SJSA1 (cell line): ENCODE data around the gene NUDT4B. TPM values are rescaled to one million over a fixed set of nuclear protein-coding genes. Genes with fewer than 3 reads are reported as not detected.
"Not testable (repeated sequence)": the region's sequence is repeated elsewhere in the genome, so short reads cannot be mapped to it uniquely, and the experiment has no call there.

ENCODE experiments used
- DNase-seq, 2 experiments: peaks; one replicate each; pipeline ENCODE4 v3.0.0-alpha.2; 2015 to 2020; ENCODE audit warnings: low spot score in 2 of 2, low read depth in 1 of 2
- H3K27ac ChIP-seq: fragments of 250-450 bp; sonication (Bioruptor Pico); 2 replicates; pipeline ENCODE4 v1.5.1; 2020; ENCODE audit warnings: mild to moderate bottlenecking, moderate library complexity
- H3K27me3 ChIP-seq: fragments of 250-450 bp; sonication (Bioruptor Pico); replicated peaks from 2 replicates; pipeline ENCODE4 v1.5.1; 2020; ENCODE audit warnings: mild to moderate bottlenecking, moderate library complexity
- H3K36me3 ChIP-seq: fragments of 250-450 bp; sonication (Bioruptor Pico); 2 replicates; pipeline ENCODE4 v1.5.1; 2020; ENCODE audit warnings: mild to moderate bottlenecking
- H3K4me1 ChIP-seq: fragments of 250-450 bp; sonication (Bioruptor Pico); replicated peaks from 2 replicates; pipeline ENCODE4 v1.6.1; 2021; ENCODE audit warnings: mild to moderate bottlenecking
- H3K4me3 ChIP-seq: fragments of 250-450 bp; sonication (Bioruptor Pico); 2 replicates; pipeline ENCODE4 v1.5.1; 2020; ENCODE audit warnings: mild to moderate bottlenecking
- H3K9me3 ChIP-seq: fragments of 250-450 bp; sonication (Bioruptor Pico); replicated peaks from 2 replicates; pipeline ENCODE4 v1.5.1; 2020; ENCODE audit warnings: mild to moderate bottlenecking
- total RNA-seq: library from RNA; depleted of rRNA; stranded (reverse); fragments of >200 nt; shearing (Covaris generic); gene quantifications from 2 replicates; pipeline ENCODE4 v1.2.3, GENCODE V29; 2014; rRNA removed

Gene NUDT4B
- total RNA-seq = 8.8 and 19.5 TPM in 2 replicates

GRCh38 chr1:148748563-148749334, at the start of gene NUDT4B:
Gene NUDT4B, plus strand, starts transcription at chr1:148748774. Its CDS starts 179 bp downstream, at chr1:148748953.
- DNase-seq, H3K36me3 ChIP-seq, H3K4me1 ChIP-seq, H3K27me3 ChIP-seq, H3K9me3 ChIP-seq, H3K27ac ChIP-seq, H3K4me3 ChIP-seq: not testable (repeated sequence)

- not testable (repeated sequence) for H3K36me3 ChIP-seq, H3K27ac ChIP-seq, H3K9me3 ChIP-seq, H3K4me1 ChIP-seq, H3K4me3 ChIP-seq, H3K27me3 ChIP-seq, DNase-seq
These were observed 49.2 kb upstream of the NUDT4B start for GRCh38 chr1:148699357-148699756.

GRCh38 chr1:148702242-148702641, 46.3 kb upstream of the NUDT4B start:
- not testable (repeated sequence) for H3K9me3 ChIP-seq, H3K36me3 ChIP-seq, H3K27me3 ChIP-seq, H3K27ac ChIP-seq, H3K4me3 ChIP-seq, H3K4me1 ChIP-seq, DNase-seq

GRCh38 chr1:148703973-148704591, 44.5 kb upstream of the NUDT4B start:
- not testable (repeated sequence) for H3K27me3 ChIP-seq, H3K9me3 ChIP-seq, H3K4me3 ChIP-seq, H3K27ac ChIP-seq, DNase-seq, H3K36me3 ChIP-seq, H3K4me1 ChIP-seq

GRCh38 chr1:148705316-148705948, 43.1 kb upstream of the NUDT4B start:
- not testable (repeated sequence) for H3K27ac ChIP-seq, H3K4me3 ChIP-seq, H3K9me3 ChIP-seq, H3K27me3 ChIP-seq, H3K4me1 ChIP-seq, DNase-seq, H3K36me3 ChIP-seq

- not testable (repeated sequence) for H3K4me3 ChIP-seq, DNase-seq
These were observed 39.7 kb upstream of the NUDT4B start for GRCh38 chr1:148708779-148709333.

GRCh38 chr1:148710772-148711523, 37.6 kb upstream of the NUDT4B start:
- not testable (repeated sequence) for H3K27ac ChIP-seq, H3K27me3 ChIP-seq, H3K36me3 ChIP-seq, H3K9me3 ChIP-seq, H3K4me3 ChIP-seq, DNase-seq, H3K4me1 ChIP-seq

More at GRCh38 chr1:148708779-148709333, 39.7 kb upstream of the NUDT4B start:
- not testable (repeated sequence) for H3K27me3 ChIP-seq, H3K27ac ChIP-seq, H3K4me1 ChIP-seq, H3K9me3 ChIP-seq, H3K36me3 ChIP-seq

- H3K4me1 ChIP-seq, H3K9me3 ChIP-seq, H3K4me3 ChIP-seq, H3K36me3 ChIP-seq, DNase-seq, H3K27ac ChIP-seq, H3K27me3 ChIP-seq: not testable (repeated sequence)
These were observed 36.2 kb upstream of the NUDT4B start for GRCh38 chr1:148712353-148712752.

GRCh38 chr1:148715518-148715917, 33.1 kb upstream of the NUDT4B start:
- not testable (repeated sequence) for H3K27me3 ChIP-seq, H3K27ac ChIP-seq, H3K4me3 ChIP-seq, H3K9me3 ChIP-seq, H3K36me3 ChIP-seq, H3K4me1 ChIP-seq, DNase-seq

GRCh38 chr1:148716966-148717520, 31.5 kb upstream of the NUDT4B start:
- H3K36me3 ChIP-seq, H3K4me3 ChIP-seq, DNase-seq, H3K27me3 ChIP-seq, H3K4me1 ChIP-seq, H3K9me3 ChIP-seq, H3K27ac ChIP-seq: not testable (repeated sequence)

- not testable (repeated sequence) for H3K9me3 ChIP-seq, H3K4me3 ChIP-seq, H3K27ac ChIP-seq, H3K4me1 ChIP-seq, H3K36me3 ChIP-seq, H3K27me3 ChIP-seq, DNase-seq
These were observed 27.7 kb upstream of the NUDT4B start for GRCh38 chr1:148720918-148721317.

GRCh38 chr1:148722758-148723157, 25.8 kb upstream of the NUDT4B start:
- H3K9me3 ChIP-seq, H3K27me3 ChIP-seq, H3K4me3 ChIP-seq, H3K4me1 ChIP-seq, DNase-seq, H3K27ac ChIP-seq, H3K36me3 ChIP-seq: not testable (repeated sequence)

GRCh38 chr1:148723515-148723914, 25.1 kb upstream of the NUDT4B start:
- DNase-seq, H3K27me3 ChIP-seq: not testable (repeated sequence)

More at GRCh38 chr1:148723515-148723914, 25.1 kb upstream of the NUDT4B start:
- H3K4me1 ChIP-seq, H3K27ac ChIP-seq, H3K4me3 ChIP-seq, H3K9me3 ChIP-seq, H3K36me3 ChIP-seq: not testable (repeated sequence)
